DOHH2 (cell line): ENCODE results near the gene AGO3.

Source experiments
- H3F3A ChIP-seq: fragments of 200-600 bp; sonication (generic), shearing (Covaris generic); 2 replicates; pipeline ENCODE4 v1.6.0; 2016; ENCODE audit warnings: antibody characterized with exemption, mild to moderate bottlenecking; ENCODE audit not compliant: control insufficient read depth, insufficient read depth
- H3K27ac ChIP-seq: fragments of 200-600 bp; sonication (generic); 2 replicates; pipeline ENCODE4 v1.5.1; 2014; ENCODE audit warnings: low read depth, mild to moderate bottlenecking, low read length, moderate library complexity
- H3K27me3 ChIP-seq: fragments of 200-600 bp; sonication (generic); 2 replicates; pipeline ENCODE4 v1.6.1; 2014; ENCODE audit warnings: mild to moderate bottlenecking, low read length, mixed read lengths; ENCODE audit not compliant: control insufficient read depth
- H3K36me3 ChIP-seq: fragments of 200-600 bp; sonication (generic); 2 replicates; pipeline ENCODE4 v1.6.1; 2014; ENCODE audit warnings: mild to moderate bottlenecking, low read length, moderate library complexity, mixed read lengths; ENCODE audit not compliant: control insufficient read depth
- H3K4me1 ChIP-seq: fragments of 200-600 bp; sonication (generic); 2 replicates; pipeline ENCODE4 v1.6.1; 2014; ENCODE audit warnings: mild to moderate bottlenecking, low read length, mixed read lengths; ENCODE audit not compliant: control insufficient read depth
- H3K4me2 ChIP-seq: fragments of 200-600 bp; sonication (generic); 2 replicates; pipeline ENCODE4 v1.6.0; 2014; ENCODE audit warnings: mild to moderate bottlenecking, low read length, moderate library complexity
- H3K4me3 ChIP-seq: fragments of 200-600 bp; sonication (generic); 2 replicates; pipeline ENCODE4 v1.5.1; 2014; ENCODE audit warnings: mild to moderate bottlenecking, low read length, mixed read lengths
- H3K79me2 ChIP-seq: fragments of 200-600 bp; sonication (generic); 2 replicates; pipeline ENCODE4 v1.6.1; 2014; ENCODE audit warnings: mild to moderate bottlenecking, low read length, mixed read lengths; ENCODE audit not compliant: control insufficient read depth
- H3K9me2 ChIP-seq: fragments of 200-600 bp; sonication (generic); replicated peaks from 2 replicates; pipeline ENCODE4 v1.6.1; 2014; ENCODE audit warnings: mild to moderate bottlenecking, low read length, mixed read lengths; ENCODE audit not compliant: control insufficient read depth
- H3K9me3 ChIP-seq: fragments of 200-600 bp; sonication (generic); 2 replicates; pipeline ENCODE4 v1.6.1; 2014; ENCODE audit warnings: antibody characterized with exemption, low read length, mixed read lengths; ENCODE audit not compliant: control insufficient read depth, insufficient read depth
- H4K20me1 ChIP-seq: fragments of 200-600 bp; sonication (generic); 2 replicates; pipeline ENCODE4 v1.6.0; 2014; ENCODE audit warnings: low read depth, mild to moderate bottlenecking, antibody characterized with exemption, low read length, moderate library complexity; ENCODE audit not compliant: control insufficient read depth, insufficient read depth
- EZH2phosphoT487 ChIP-seq: fragments of 200-600 bp; sonication (generic); IDR thresholded peaks from 2 replicates; pipeline ENCODE4 v1.6.1; 2017; ENCODE audit warnings: borderline replicate concordance, mild to moderate bottlenecking, antibody characterized with exemption, low read length, moderate library complexity, mixed read lengths
- TF ChIP-seq, protein P1 (sequence below): fragments of 200-600 bp; sonication (generic); IDR thresholded peaks from one replicate; pipeline ENCODE4 v1.5.1; 2014; ENCODE audit warnings: antibody characterized with exemption, mild to moderate bottlenecking, low read depth, low read length; ENCODE audit not compliant: poor library complexity, severe bottlenecking

Gene AGO3

DNA sequence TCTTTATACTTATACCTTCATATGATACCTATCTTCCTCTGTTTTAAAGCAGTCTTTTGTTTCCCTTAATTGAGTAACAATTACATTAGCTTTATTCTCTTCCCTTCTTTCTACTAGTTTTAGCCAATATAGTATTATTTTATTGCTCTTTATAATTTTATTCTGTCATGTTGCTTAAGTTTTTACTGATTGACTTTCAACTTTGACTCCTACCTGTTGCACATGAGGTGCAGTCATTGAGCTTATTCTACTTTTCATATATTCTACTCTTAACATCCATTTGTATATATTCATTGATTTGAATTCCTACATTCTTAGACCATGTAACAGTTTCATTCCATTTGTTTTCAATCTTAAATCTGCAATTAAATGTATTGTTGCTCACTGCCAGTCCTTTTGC, 49.2 kb downstream of the AGO3 start:
- no peak overlapping the region for H3K27ac ChIP-seq
- peaks cover 15% of the 10 kb centered on the region for H3K36me3 ChIP-seq
- H3K4me1 ChIP-seq = no peaks in the 10 kb centered on the region
- no peaks in the 10 kb centered on the region for H3K27me3 ChIP-seq
- no peak for TF ChIP-seq EZH2phosphoT487
- TF ChIP-seq, protein P1, sequence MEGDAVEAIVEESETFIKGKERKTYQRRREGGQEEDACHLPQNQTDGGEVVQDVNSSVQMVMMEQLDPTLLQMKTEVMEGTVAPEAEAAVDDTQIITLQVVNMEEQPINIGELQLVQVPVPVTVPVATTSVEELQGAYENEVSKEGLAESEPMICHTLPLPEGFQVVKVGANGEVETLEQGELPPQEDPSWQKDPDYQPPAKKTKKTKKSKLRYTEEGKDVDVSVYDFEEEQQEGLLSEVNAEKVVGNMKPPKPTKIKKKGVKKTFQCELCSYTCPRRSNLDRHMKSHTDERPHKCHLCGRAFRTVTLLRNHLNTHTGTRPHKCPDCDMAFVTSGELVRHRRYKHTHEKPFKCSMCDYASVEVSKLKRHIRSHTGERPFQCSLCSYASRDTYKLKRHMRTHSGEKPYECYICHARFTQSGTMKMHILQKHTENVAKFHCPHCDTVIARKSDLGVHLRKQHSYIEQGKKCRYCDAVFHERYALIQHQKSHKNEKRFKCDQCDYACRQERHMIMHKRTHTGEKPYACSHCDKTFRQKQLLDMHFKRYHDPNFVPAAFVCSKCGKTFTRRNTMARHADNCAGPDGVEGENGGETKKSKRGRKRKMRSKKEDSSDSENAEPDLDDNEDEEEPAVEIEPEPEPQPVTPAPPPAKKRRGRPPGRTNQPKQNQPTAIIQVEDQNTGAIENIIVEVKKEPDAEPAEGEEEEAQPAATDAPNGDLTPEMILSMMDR = no peak
- no peaks in the 10 kb centered on the region for H3K9me2 ChIP-seq
- no peaks in the 10 kb centered on the region for H3K79me2 ChIP-seq
- no peak overlapping the region for H3K4me2 ChIP-seq
- no peaks in the 10 kb centered on the region for H3F3A ChIP-seq
- H4K20me1 ChIP-seq = no peaks in the 10 kb centered on the region
- no peaks in the 10 kb centered on the region for H3K9me3 ChIP-seq
- no peak overlapping the region for H3K4me3 ChIP-seq

DNA sequence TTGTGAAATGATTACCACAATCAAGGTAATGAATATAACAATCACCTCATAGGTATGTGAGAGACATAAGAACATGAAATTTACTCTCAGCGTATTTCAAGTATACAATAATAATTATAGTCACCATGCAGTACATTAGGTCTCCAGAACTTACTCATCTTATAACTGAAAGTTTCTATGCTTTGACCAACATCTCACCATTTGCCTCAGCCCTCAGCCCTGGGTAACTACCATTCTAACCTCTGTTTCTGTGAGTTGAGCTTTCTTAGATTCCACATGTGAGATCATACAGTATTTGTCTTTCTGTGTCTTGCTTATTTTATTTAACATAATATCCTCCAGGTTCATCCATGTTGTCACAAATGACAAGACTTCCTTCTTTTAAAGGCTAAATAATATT, 57.3 kb downstream of the AGO3 start:
- no peak overlapping the region for H3K4me2 ChIP-seq
- H3K9me2 ChIP-seq = no peaks in the 10 kb centered on the region
- no peaks in the 10 kb centered on the region for H3K9me3 ChIP-seq
- TF ChIP-seq EZH2phosphoT487 = no peak
- TF ChIP-seq, protein P1 = no peak
- no peaks in the 10 kb centered on the region for H3F3A ChIP-seq
- no peaks in the 10 kb centered on the region for H4K20me1 ChIP-seq
- no peak overlapping the region for H3K4me3 ChIP-seq
- no peaks in the 10 kb centered on the region for H3K79me2 ChIP-seq
- no peaks in the 10 kb centered on the region for H3K27me3 ChIP-seq
- H3K27ac ChIP-seq = no peak overlapping the region
- H3K36me3 ChIP-seq = 0 out of 2 replicates have a peak, but pooled peaks cover 3% of the 10 kb centered on the region
- H3K4me1 ChIP-seq = no peaks in the 10 kb centered on the region

DNA sequence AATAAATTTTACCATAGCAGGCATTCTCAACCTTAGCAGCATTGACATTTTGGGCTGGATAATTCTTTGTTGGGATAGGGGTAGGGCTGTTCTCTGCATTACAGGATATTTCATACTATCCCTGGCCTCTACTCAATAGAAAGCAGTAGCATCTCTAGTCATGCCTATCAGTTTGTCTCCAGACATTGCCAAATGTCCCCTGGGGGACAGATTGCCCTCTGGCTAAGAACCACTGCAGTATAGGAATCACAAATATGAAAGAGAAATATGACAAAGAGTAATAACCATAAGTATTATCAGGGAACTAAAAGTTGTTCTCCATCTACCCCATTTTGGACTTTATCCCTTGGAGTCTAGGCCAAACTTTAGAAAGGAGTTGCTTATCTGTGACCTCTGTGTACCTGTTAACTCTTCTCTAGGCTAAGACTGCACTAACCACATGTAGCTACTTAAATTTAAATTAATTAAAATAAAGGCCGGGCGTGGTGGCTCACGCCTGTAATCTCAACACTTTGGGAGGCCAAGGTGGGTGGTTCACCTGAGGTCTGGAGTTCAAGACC, 76.1 kb downstream of the AGO3 start:
- no peaks in the 10 kb centered on the region for H3K9me2 ChIP-seq
- no peaks in the 10 kb centered on the region for H4K20me1 ChIP-seq
- H3K4me1 ChIP-seq = no peaks in the 10 kb centered on the region
- H3K4me2 ChIP-seq = no peak overlapping the region
- no peaks in the 10 kb centered on the region for H3F3A ChIP-seq
- no peaks in the 10 kb centered on the region for H3K9me3 ChIP-seq
- H3K4me3 ChIP-seq = no peak overlapping the region
- no peaks in the 10 kb centered on the region for H3K79me2 ChIP-seq
- TF ChIP-seq, protein P1 = no peak
- no peak for TF ChIP-seq EZH2phosphoT487
- H3K27me3 ChIP-seq = no peaks in the 10 kb centered on the region
- peaks cover 6% of the 10 kb centered on the region; the same call in 1 of the 2 replicates for H3K36me3 ChIP-seq
- no peak overlapping the region for H3K27ac ChIP-seq
